DOHH2 (cell line): ENCODE results near the gene PTPN5.

ENCODE experiments used
- CTCF ChIP-seq: fragments of 200-600 bp; sonication (generic); IDR thresholded peaks from one replicate; pipeline ENCODE4 v1.5.1; 2014; ENCODE audit warnings: antibody characterized with exemption, mild to moderate bottlenecking, low read depth, low read length; ENCODE audit not compliant: poor library complexity, severe bottlenecking
- EZH2phosphoT487 ChIP-seq: fragments of 200-600 bp; sonication (generic); IDR thresholded peaks from 2 replicates; pipeline ENCODE4 v1.6.1; 2017; ENCODE audit warnings: borderline replicate concordance, mild to moderate bottlenecking, antibody characterized with exemption, low read length, moderate library complexity, mixed read lengths

GRCh38 chr11:18739685-18740084, 51.9 kb downstream of the PTPN5 start:
- TF ChIP-seq CTCF (peak; percentile 42), EZH2phosphoT487 (no peak)
